HG02870 (cell line): ENCODE data around the gene RAB8B.
"Not testable (repeated sequence)": the region's sequence is repeated elsewhere in the genome, so short reads cannot be mapped to it uniquely, and the experiment has no call there.

Experiments
- ATAC-seq: cut with Tn5 transposase; IDR thresholded peaks from one replicate; pipeline ENCODE4 v1.9.1; 2021; ENCODE audit warnings: mild to moderate bottlenecking, moderate library complexity; ENCODE audit not compliant: unreplicated experiment

RAB8B gene

GRCh38 chr15:63233667-63234423 is 44.4 kb downstream of the RAB8B start:
- no peak for ATAC-seq

- ATAC-seq, result no peak
Observed at GRCh38 chr15:63234451-63234870, 45.1 kb downstream of the RAB8B start.

DNA sequence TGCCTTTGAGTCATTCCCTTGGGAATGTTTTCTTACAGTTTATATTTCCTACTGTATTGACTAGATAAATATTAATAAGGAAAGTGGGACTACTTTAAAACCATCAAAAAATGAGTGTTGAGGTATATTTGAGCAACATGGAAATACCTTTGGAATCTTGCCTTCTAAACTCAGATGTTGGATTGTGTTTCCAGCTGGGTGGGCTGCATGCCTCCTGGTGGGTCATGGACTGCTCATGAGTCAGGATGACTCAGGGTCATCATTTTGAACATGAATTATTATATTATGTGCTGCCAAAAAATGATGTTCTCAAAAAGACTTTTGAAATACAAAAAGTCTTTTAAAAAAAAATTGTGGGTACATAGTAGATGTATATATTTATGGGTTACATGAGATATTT is 46.9 kb downstream of the RAB8B start:
- ATAC-seq, result no peak

GRCh38 chr15:63237086-63237485 is 47.7 kb downstream of the RAB8B start:
- ATAC-seq, result not testable (repeated sequence)

- no peak for ATAC-seq
Observed at GRCh38 chr15:63238171-63238570, 48.8 kb downstream of the RAB8B start.

DNA sequence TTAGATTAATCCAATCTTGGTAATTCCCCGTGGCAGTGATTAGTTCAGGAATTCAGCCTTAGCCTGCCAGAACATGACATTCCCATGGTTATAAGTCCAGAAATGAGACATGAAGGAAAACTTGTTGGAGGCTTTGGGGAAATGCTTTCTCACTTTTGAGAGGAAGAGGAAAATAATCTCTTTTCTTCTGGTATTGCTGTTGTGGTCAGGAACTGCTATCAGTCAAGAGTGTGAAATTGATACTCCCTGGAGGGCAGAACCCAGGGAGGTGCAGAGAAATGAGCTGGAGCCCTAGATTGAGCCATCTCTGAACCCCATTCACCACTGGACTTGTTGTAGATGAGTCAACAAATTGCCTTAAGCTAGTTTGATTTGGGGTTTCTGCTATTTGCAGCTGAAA is 49.4 kb downstream of the RAB8B start:
- ATAC-seq, result peak; percentile 67

GRCh38 chr15:63240109-63240508 is 50.7 kb downstream of the RAB8B start:
- no peak for ATAC-seq

GRCh38 chr15:63241316-63241715 is 51.9 kb downstream of the RAB8B start:
- ATAC-seq, result no peak

- ATAC-seq, result no peak
Observed at GRCh38 chr15:63243101-63243500, 53.7 kb downstream of the RAB8B start.

DNA sequence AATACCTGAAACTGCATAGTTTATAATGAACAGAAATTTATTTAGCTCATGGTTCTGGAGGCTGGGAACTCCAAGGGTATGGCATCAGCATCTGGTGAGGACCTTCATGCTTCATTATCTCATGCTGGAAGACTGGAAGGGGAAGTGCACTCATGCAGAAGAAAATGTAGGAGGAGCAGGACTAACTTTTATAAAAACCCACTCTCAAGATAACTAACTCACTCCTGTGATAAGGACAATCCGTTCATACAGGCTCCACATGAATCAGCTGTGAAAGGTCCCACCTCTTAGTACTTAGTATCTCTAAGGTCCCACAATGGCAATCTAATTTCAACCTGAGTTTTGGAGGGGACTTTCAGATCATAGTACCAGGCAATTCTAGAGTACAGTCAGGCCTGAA is 54.4 kb downstream of the RAB8B start:
- ATAC-seq, result no peak

- no peak for ATAC-seq
Observed at GRCh38 chr15:63244399-63244798, 55.0 kb downstream of the RAB8B start.

DNA sequence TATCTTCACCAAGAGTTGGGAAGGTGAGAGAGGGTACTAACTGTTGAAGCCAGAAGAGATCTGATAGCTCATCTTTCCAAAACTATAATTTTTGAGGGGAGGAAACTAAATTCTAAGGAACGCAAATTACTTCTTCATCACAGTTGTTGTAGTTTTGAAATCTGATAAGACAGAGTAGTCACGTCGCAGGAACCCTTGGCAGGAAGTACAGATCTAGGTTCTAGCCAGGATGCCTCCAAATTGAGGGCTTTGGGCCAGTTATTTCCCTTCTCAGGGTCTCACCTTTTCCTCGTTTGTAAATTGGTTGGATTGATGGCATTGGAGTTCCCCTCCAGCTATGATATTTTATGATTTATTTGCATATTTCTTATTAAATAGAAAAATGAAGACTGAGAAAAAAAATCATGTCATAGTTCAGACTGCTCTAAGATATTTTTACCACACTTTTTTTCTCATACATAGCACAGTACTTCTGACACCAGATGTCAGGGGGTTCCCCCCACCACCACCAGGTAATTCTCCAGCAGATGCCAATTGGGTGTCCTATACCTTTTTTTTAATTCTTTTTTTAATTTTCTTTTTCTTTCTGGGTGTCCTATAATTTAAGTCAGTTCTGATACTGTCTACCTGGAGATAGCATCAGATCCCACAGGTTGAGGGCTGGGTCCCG is 55.7 kb downstream of the RAB8B start:
- ATAC-seq, result no peak

- ATAC-seq, result no peak
Observed at GRCh38 chr15:63246691-63247469, 57.5 kb downstream of the RAB8B start.

GRCh38 chr15:63250312-63250965 is 61.0 kb downstream of the RAB8B start:
- no peak for ATAC-seq

- ATAC-seq, result no peak
Observed at GRCh38 chr15:63251701-63252100, 62.3 kb downstream of the RAB8B start.

GRCh38 chr15:63252292-63252691 is 62.9 kb downstream of the RAB8B start:
- no peak for ATAC-seq

GRCh38 chr15:63254991-63255390 is 65.6 kb downstream of the RAB8B start:
- ATAC-seq, result no peak

DNA sequence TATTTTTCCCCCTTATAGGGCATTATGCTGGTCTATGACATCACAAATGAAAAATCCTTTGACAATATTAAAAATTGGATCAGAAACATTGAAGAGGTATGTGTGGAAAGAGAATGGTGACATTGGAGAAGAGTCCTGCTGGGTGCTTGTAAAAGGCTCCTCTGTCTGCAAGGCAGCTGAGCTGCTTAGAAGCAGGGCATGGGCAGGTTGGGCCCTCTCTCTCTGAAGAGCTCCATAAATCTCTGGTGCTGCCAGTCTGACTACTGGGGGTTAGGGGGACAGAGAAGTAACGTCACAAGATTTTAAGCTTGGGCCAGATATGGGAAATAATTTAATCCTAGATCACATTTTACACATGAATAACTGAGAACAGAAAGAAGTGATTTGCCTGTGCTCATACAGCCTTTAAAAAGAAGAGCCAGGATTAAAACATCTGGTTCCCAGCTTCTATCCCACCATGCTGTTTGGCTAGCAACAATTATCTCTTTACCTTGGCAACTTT is 66.1 kb downstream of the RAB8B start:
- no peak for ATAC-seq

DNA sequence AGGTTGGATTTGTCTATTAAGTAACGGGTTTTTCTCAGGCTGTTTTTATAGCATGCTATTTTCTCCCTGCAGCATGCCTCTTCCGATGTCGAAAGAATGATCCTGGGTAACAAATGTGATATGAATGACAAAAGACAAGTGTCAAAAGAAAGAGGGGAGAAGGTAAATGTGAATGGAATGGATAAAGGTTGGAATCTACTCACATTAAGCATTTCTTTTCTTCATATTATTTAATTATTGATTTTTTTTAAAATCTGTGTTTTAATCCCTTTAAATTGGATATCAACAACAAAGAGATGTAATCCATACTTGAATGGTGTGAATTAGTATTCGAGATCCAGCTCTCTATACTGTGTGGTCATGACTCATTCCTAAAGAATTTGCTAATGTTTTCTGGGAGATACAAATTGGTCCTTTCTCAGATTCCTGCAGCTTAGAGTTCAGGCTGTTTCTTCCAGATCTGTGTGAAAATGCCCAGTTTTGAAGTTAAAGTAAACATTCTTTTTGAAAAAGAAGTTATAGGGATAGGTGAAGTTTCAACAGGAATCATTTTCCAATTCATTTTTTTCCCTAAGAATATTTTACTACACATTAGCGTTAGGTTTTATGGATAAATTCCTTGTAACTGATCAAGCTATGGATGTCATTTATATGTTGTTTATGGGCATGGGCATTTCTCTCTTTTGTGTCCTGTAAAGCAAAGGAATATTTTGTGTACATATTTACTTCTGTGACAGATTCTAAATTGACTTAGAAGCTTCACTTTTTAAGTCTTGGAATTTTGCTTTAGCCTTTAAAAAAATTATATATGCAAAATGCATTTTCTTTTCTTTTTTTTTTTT is 67.2 kb downstream of the RAB8B start:
- no peak for ATAC-seq

GRCh38 chr15:63258658-63259057 is 69.3 kb downstream of the RAB8B start:
- no peak for ATAC-seq
